GM19468 (cell line): ENCODE measurements around the gene SLFN12.
"Not testable (repeated sequence)": the region's sequence is repeated elsewhere in the genome, so short reads cannot be mapped to it uniquely, and the experiment has no call there.

Source experiments
- ATAC-seq: cut with Tn5 transposase; IDR thresholded peaks from one replicate; pipeline ENCODE4 v1.9.1; 2021; ENCODE audit warnings: mild to moderate bottlenecking, moderate library complexity, moderate number of reproducible peaks; ENCODE audit not compliant: unreplicated experiment; ENCODE audit errors: extremely low read depth

SLFN12 gene

GRCh38 chr17:35432176-35433074 is at the start of gene SLFN12:
TSS of gene SLFN12 (minus strand) at chr17:35432500. CDS start at chr17:35423028, 9,472 bp downstream.
- peak; percentile 30 for ATAC-seq

DNA sequence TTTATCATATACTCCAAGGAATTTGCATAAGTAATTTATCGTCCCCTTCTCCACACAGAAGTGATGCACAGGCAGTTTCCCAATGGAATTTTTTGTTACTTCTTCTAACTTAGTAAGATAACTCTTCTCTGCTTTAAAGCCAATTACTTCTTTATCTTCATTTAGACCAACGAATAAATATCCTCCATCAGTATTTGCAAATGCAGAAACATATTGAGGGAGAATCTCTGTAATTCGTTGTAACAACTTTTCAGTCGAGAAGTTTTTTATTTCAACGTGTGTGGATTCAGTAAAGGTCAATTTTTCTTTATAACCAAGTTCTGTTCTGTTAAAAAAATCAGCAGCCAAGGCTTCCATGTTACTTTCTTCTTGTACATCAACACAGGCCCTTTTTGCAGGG is 47.0 kb upstream of the SLFN12 start:
- ATAC-seq: no peak

DNA sequence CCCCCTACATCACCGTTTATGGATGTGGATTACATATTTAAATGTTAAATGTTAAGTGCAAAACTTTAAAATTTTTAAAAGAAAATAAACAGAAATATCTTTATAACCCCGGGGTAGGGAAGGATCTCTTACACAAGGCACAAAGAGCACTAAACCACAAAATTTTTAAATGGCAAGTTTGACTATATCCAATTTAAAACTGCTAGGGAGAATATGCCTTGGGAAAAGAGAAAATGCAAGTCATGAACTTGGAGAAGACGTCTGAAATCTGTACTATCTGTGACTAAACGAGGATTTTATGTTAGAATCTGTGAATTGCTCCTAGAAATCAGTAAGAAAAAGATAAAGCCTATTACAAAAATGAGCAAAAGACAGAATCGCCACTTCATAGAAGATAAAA is 44.9 kb upstream of the SLFN12 start:
- no peak for ATAC-seq

GRCh38 chr17:35476283-35476820 is 44.1 kb upstream of the SLFN12 start:
- ATAC-seq: no peak

- no peak for ATAC-seq
Observed at GRCh38 chr17:35468475-35468874, 36.2 kb upstream of the SLFN12 start.

- no peak for ATAC-seq
Observed at GRCh38 chr17:35467824-35468223, 35.5 kb upstream of the SLFN12 start.

DNA sequence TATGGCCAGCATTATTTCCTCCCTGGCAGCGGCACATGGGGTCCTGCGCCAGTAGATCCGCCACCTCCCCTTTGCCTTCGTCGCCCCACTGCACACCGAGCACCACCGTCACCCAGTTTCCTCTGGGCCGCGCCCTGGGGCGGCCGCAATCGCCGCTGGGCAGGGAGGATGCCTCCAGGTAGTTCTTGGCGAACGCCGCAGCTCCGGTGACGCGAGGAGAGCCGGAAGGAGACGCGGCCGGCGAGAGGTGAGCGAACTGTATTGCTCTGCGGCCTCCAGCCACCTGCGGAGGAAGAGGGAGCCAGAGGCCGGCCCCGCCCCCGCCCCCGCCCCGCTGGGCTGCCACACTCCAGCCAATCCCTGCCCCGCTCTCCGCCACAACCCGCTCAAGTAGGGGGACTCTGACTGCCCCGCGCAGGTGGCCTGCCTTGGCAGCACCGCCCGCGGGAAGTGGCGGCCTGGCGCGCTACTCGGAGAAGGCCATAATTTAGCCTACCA is 28.1 kb upstream of the SLFN12 start:
- peak; percentile 55 for ATAC-seq

GRCh38 chr17:35454035-35454434 is 21.7 kb upstream of the SLFN12 start:
- not testable (repeated sequence) for ATAC-seq

DNA sequence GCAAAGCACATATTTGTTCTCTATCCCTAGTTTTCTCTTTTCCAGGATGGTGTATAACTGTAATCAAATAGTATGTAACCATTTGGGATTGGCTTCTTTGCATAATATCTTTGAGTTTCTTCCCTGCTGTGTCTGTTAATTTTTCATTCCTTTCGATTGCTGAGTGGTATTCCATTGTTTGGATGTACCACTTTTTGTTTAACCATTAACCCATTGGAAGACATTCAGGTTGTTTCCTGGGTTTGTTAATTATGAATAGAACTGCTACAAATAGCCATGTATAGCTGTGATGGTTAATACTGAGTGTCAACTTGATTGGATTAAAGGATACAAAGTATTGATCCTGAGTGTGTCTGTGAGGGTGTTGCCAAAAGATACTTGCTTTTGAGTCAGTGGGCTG is 20.9 kb upstream of the SLFN12 start:
- no peak for ATAC-seq

- ATAC-seq: no peak
Observed at GRCh38 chr17:35449371-35449931, 17.2 kb upstream of the SLFN12 start.

DNA sequence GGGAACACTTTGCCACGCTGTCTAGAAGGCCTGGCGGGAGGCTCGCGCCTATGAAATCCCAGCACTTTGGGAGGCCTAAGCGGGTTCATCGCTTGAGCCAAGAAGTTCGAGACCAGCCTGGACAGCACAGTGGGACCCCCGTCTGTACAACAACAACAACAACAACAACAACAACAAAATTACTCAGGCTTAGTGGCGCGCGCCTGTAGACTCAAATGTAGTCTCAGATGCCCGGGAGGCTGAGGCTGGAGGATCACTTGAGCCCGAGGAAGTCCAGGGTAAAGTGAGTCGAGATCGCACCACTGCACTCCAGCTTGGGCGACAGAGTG is 16.6 kb upstream of the SLFN12 start:
- no peak for ATAC-seq

GRCh38 chr17:35448214-35448898 is 16.1 kb upstream of the SLFN12 start, which contains the start of gene SLFN13:
TSS of gene SLFN13 (minus strand) at chr17:35448766. CDS start at chr17:35445680, 3,086 bp downstream.
- peak; percentile 27 for ATAC-seq

DNA sequence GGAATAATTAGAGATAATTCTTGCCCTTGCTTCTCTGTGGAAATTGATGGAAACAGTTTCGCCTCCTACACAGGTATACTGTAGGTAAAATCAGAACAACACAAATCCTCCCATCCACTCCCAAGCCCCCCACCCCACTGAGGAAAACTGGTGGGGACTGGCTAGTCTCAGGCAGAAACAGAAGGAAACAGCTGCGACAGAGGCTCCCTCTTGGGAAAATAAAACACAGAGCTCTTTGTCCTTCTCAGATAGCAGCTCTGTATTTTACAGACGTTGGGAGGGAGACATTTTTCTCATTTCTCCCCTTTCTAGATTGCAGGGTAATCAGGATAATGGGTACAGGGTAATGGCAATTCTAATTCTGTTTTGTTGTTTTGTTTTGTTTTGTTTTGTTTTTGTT is 15.2 kb upstream of the SLFN12 start:
- no peak for ATAC-seq

DNA sequence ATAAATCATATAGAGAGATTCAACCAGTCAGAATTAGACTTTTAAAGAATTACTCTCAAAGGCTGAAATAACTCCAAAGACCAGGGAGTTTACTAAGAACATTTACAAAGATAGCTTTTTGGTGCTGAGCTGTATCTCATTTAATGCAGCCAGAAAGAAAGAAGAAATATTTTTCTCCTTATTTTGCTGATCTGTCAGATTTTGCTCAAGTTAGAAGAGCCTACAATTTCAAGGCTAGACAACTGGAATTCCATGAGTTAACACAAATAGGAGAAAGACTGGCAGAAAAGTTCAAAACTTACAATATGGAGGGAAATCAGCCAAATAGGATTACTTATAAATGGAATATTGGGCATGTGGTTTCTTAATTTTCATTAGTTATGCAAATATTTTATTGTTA is 6.1 kb upstream of the SLFN12 start:
- ATAC-seq: no peak

GRCh38 chr17:35433075-35433894 is 985 bp upstream of the SLFN12 start:
- ATAC-seq: no peak

DNA sequence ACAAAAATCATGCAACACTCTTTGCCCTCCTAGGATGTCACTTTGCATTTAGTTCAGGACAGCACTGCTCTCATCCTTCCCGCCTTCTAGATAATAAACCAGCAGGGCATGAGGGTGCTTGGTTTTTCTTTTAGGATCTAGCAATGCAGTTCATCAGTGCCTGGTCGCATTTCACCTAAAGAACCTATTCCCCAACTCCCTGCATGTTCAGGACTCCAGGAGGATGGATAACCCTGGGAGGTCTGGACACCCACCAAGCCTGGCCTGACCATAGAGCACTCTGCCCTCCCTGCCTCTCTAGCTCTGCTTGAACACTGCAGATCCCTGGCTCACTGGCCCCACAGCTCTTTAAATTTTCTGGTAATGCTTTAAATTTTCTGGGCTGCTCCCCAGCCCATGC is 2.6 kb downstream of the SLFN12 start:
- no peak for ATAC-seq

GRCh38 chr17:35428229-35428628 is 4.1 kb downstream of the SLFN12 start:
- ATAC-seq: no peak

DNA sequence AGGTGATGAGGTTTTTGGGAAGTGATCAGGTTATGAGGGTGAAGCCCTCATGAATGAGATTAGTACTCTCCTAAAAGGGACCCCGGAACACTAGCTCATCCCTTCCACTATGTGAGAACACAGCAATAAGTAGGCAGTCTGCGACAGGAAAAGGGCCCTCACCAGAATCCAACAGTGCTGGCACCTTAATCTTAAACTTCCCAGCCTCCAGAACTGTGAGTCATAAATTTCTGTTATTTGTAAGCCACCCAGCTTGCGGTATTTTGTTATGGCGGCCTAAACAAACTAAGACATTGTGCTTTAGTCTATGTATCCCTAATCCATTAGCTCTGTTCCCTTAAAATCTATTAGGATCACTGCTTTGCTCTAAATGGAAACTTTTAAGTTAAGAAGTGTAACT is 8.5 kb downstream of the SLFN12 start:
- ATAC-seq: no peak

DNA sequence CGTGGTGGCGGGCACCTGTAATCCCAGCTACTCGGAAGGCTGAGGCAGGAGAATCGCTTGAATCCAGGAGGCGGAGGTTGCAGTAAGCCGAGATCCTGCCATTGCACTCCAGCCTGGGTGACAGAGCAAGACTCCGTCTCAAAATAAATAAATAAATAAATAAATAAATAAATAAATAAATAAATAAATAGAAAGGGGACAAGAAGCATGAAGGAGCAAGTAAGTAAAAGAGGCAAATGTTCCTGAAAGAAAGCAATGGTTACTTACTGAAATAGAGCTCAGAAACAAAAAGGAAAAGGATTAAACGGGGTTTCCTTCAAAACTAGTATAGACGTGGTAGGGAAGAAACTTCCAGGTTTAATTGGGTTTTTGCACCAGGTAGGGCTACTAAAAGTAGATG is 11.2 kb downstream of the SLFN12 start:
- not testable (repeated sequence) for ATAC-seq

- no peak for ATAC-seq
Observed at GRCh38 chr17:35416659-35417058, 15.6 kb downstream of the SLFN12 start.
